K562 (cell line): ENCODE measurements around the gene CHMP2A. TPM values are rescaled to one million over a fixed set of nuclear protein-coding genes. Genes with fewer than 3 reads are reported as not detected.

Source experiments
- ARID3B ChIP-seq: fragments of 250-450 bp; sonication (Bioruptor Pico); IDR thresholded peaks from 2 replicates; pipeline ENCODE4 v1.4.0; 2020; ENCODE audit warnings: borderline replicate concordance
- ERF ChIP-seq: fragments of 450-650 bp; formaldehyde crosslinking; IDR thresholded peaks from 2 replicates; pipeline ENCODE4 v1.4.0; 2020; ENCODE audit warnings: mild to moderate bottlenecking, mixed read lengths
- FOXK1 ChIP-seq: sonication (generic); formaldehyde crosslinking; IDR thresholded peaks from 2 replicates; pipeline ENCODE4 v1.8.0; 2022; ENCODE audit warnings: missing genetic modification reagents, mild to moderate bottlenecking, borderline replicate concordance
- GTF2B ChIP-seq: IDR thresholded peaks from 2 replicates; pipeline ENCODE4 v1.6.1; 2011; ENCODE audit not compliant: insufficient read length; ENCODE audit errors: extremely low read depth
- HMGXB4 ChIP-seq: sonication (generic); formaldehyde crosslinking; IDR thresholded peaks from 2 replicates; pipeline ENCODE4 v1.8.1; 2023; ENCODE audit warnings: mild to moderate bottlenecking, missing genetic modification reagents
- IFI16 ChIP-seq: fragments of 250-450 bp; sonication (Bioruptor Pico); IDR thresholded peaks from 2 replicates; pipeline ENCODE4 v2.1.2; 2022; ENCODE audit warnings: mild to moderate bottlenecking, inconsistent platforms
- KAT2B ChIP-seq: IDR thresholded peaks from one replicate; pipeline ENCODE4 v1.6.1; 2012; ENCODE audit warnings: low read depth, mild to moderate bottlenecking, control low read depth, inconsistent platforms, low read length, moderate library complexity
- KLF10 ChIP-seq: fragments of 250-450 bp; sonication (Bioruptor Pico); IDR thresholded peaks from 2 replicates; pipeline ENCODE4 v1.6.1; 2021; ENCODE audit warnings: matching md5 sums
- MNT ChIP-seq, 2 experiments: fragments of 450-650 bp; conservative IDR thresholded peaks; 2 replicates each; pipeline ENCODE4 v1.6.1; 2017; ENCODE audit warnings: mild to moderate bottlenecking in 2 of 2, moderate library complexity in 2 of 2
- NR2F6 ChIP-seq: fragments of 450-650 bp; formaldehyde crosslinking; IDR thresholded peaks from 2 replicates; pipeline ENCODE4 v1.4.0; 2020; ENCODE audit warnings: mild to moderate bottlenecking
- NR3C1 ChIP-seq: sonication (generic); formaldehyde crosslinking; IDR thresholded peaks from 2 replicates; pipeline ENCODE4 v1.8.1; 2022; ENCODE audit warnings: missing genetic modification reagents
- RBFOX2 ChIP-seq: fragments of 200-400 bp; formaldehyde crosslinking; IDR thresholded peaks from 2 replicates; pipeline ENCODE4 v1.6.1; 2017; ENCODE audit warnings: low read depth, mild to moderate bottlenecking, low read length, moderate library complexity
- RBM22 ChIP-seq: fragments of 200-400 bp; formaldehyde crosslinking; IDR thresholded peaks from 2 replicates; pipeline ENCODE4 v1.6.1; 2018; ENCODE audit warnings: low read length, low read depth; ENCODE audit not compliant: poor library complexity, severe bottlenecking
- ZBTB26 ChIP-seq: fragments of 450-650 bp; formaldehyde crosslinking; IDR thresholded peaks from 2 replicates; pipeline ENCODE4 v1.4.0; 2022; ENCODE audit warnings: missing genetic modification characterization
- ZBTB9 ChIP-seq: fragments of 450-650 bp; formaldehyde crosslinking; IDR thresholded peaks from 2 replicates; pipeline ENCODE4 v1.4.0; 2020; ENCODE audit warnings: mild to moderate bottlenecking, moderate library complexity
- ZNF143 ChIP-seq: sonication (generic); formaldehyde crosslinking; IDR thresholded peaks from 2 replicates; pipeline ENCODE4 v1.9.0; 2022; ENCODE audit warnings: mild to moderate bottlenecking, missing genetic modification reagents
- ZNF232 ChIP-seq: sonication (generic); formaldehyde crosslinking; IDR thresholded peaks from 2 replicates; pipeline ENCODE4 v1.8.0; 2022; ENCODE audit warnings: mild to moderate bottlenecking, missing genetic modification reagents
- ZNF583 ChIP-seq: fragments of 250-450 bp; sonication (Bioruptor Pico); IDR thresholded peaks from 2 replicates; pipeline ENCODE4 v1.4.0; 2020
- polyA plus RNA-seq, 8 experiments: library from polyadenylated mRNA; depleted of rRNA in 4 of 8; stranded (reverse) in 5 of 8; unstranded in 3 of 8; fragments of >200 nt; fragmentation: Nextera tagmentation in 2 of 8; fragmentation: Illumina TruSeq in 1 of 8; extraction: Ambion mirVana in 2 of 8; extraction: Trizol in 1 of 8; gene quantifications; 2 replicates each; pipeline versions ENCODE4 v1.2.1 to v1.2.3, GENCODE V29; 2011 to 2014; ENCODE audit warnings: inconsistent platforms in 1 of 8, missing spikeins in 1 of 8
- total RNA-seq, 7 experiments: library from RNA; depleted of rRNA in 6 of 7; stranded (reverse); fragments of >200 nt in 6 of 7; fragmentation: Illumina TruSeq in 2 of 7; extraction: Trizol in 2 of 7; gene quantifications; 2 replicates each; pipeline versions ENCODE4 v1.2.1 to v1.2.3, GENCODE V29; 2011 to 2021; ENCODE audit warnings: low replicate concordance in 1 of 7

CHMP2A gene
- total and polyA plus RNA-seq, 9 of the 15 experiments (the other 6 are each of a cell fraction or from before 2014, with no cell fraction given) = 57.6 to 159 (median 87.2) TPM

- TF ChIP-seq KLF10 (no peak), RBM22 (no peak), ZNF143 (CRISPR knock-in tag) (no peak), ARID3B (CRISPR knock-in tag) (no peak), HMGXB4 (CRISPR knock-in tag) (no peak; the same call in 1 of the 2 replicates), NR2F6 (CRISPR knock-in tag) (0 out of 2 replicates have a peak, but pooled peaks have one; percentile 43), GTF2B (peak; percentile 65), ZBTB26 (CRISPR knock-in tag) (no peak), KAT2B (no peak), MNT (conservative IDR thresholded peaks at IDR 0.05) (peak; percentile 22 to 67; a peak in 3 of 4 replicates), ERF (CRISPR knock-in tag) (peak; percentile 96), FOXK1 (no peak), ZNF232 (CRISPR knock-in tag) (0 out of 2 replicates have a peak, but pooled peaks have one; percentile 12), ZBTB9 (CRISPR knock-in tag) (peak; percentile 81; the same call in 1 of the 2 replicates), RBFOX2 (peak; percentile 96), ZNF583 (CRISPR knock-in tag) (peak; percentile 61; the same call in 1 of the 2 replicates), IFI16 (CRISPR knock-in tag) (no peak), NR3C1 (no peak)
These were observed 10.9 kb downstream of the CHMP2A start, which contains the start of gene TRIM28 (continued) for GRCh38 chr19:58543826-58544590.
